ENCODE results near the gene MYCBP2. TPM values are rescaled to one million over a fixed set of nuclear protein-coding genes. Genes with fewer than 3 reads are reported as not detected.
"Not testable (repeated sequence)": the region's sequence is repeated elsewhere in the genome, so short reads cannot be mapped to it uniquely, and the experiment has no call there.

MYCBP2 gene
- total RNA-seq, 1 donor from 2014 or later, result 74.3 TPM

GRCh38 chr13:77008337-77008736 lies 318.6 kb downstream of the MYCBP2 start:
- intact Hi-C loops (cut with micrococcal nuclease), result loop anchor here (2.0 to 5.0 kb wide), 3 partner anchors 16 to 319 kb away; partner anchors contain the start of genes CLN5 and MYCBP2
- not testable (repeated sequence) for DNase-seq (ENCODE audit: low spot score)

GRCh38 chr13:77002590-77003190 lies 324.2 kb downstream of the MYCBP2 start:
- Mint-ChIP-seq H3K4me1 (ENCODE audit: low read depth) (peaks cover 13% of the 10 kb centered on the region), H3K9me3 (no peaks in the 10 kb centered on the region), H3K27ac (no peak overlapping the region), H3K4me3 (ENCODE audit: low read depth) (no peak overlapping the region), H3K27me3 (ENCODE audit: low read depth) (no peaks in the 10 kb centered on the region), H3K36me3 (ENCODE audit: low read depth) (peaks cover 59% of the 10 kb centered on the region)
- intact Hi-C loops (cut with micrococcal nuclease), result no loop called here
- no peak for DNase-seq (ENCODE audit: low spot score)

More at GRCh38 chr13:77008337-77008736, 318.6 kb downstream of the MYCBP2 start:
- H3K4me3 Mint-ChIP-seq (ENCODE audit: low read depth); H3K27me3 Mint-ChIP-seq (ENCODE audit: low read depth); H3K9me3 Mint-ChIP-seq: not testable (repeated sequence)
- Mint-ChIP-seq H3K27ac (peak overlapping the region; percentile 57), H3K36me3 (ENCODE audit: low read depth) (peaks cover 64% of the 10 kb centered on the region), H3K4me1 (ENCODE audit: low read depth) (peaks cover 21% of the 10 kb centered on the region)

GRCh38 chr13:77001963-77002587 lies 324.8 kb downstream of the MYCBP2 start:
- Mint-ChIP-seq H3K9me3 (no peaks in the 10 kb centered on the region), H3K36me3 (ENCODE audit: low read depth) (peaks cover 59% of the 10 kb centered on the region), H3K27me3 (ENCODE audit: low read depth) (no peaks in the 10 kb centered on the region), H3K4me3 (ENCODE audit: low read depth) (no peak overlapping the region), H3K27ac (no peak overlapping the region), H3K4me1 (ENCODE audit: low read depth) (peaks cover 11% of the 10 kb centered on the region)
- intact Hi-C loops (cut with micrococcal nuclease), result no loop called here
- no peak for DNase-seq (ENCODE audit: low spot score)

GRCh38 chr13:77001540-77001939 lies 325.4 kb downstream of the MYCBP2 start:
- Mint-ChIP-seq H3K9me3 (no peaks in the 10 kb centered on the region), H3K4me1 (ENCODE audit: low read depth) (peaks cover 13% of the 10 kb centered on the region), H3K36me3 (ENCODE audit: low read depth) (peaks cover 63% of the 10 kb centered on the region), H3K27me3 (ENCODE audit: low read depth) (no peaks in the 10 kb centered on the region), H3K4me3 (ENCODE audit: low read depth) (no peak overlapping the region), H3K27ac (peak overlapping the region; percentile 3)
- DNase-seq (ENCODE audit: low spot score), result no peak
- intact Hi-C loops (cut with micrococcal nuclease), result no loop called here

- Mint-ChIP-seq H3K27me3 (ENCODE audit: low read depth) (no peaks in the 10 kb centered on the region), H3K36me3 (ENCODE audit: low read depth) (peaks cover 69% of the 10 kb centered on the region)
Observed at GRCh38 chr13:77000475-77000874, 326.4 kb downstream of the MYCBP2 start.

More at GRCh38 chr13:77000475-77000874, 326.4 kb downstream of the MYCBP2 start:
- peaks cover 15% of the 10 kb centered on the region for H3K4me1 Mint-ChIP-seq (ENCODE audit: low read depth)
- no peak overlapping the region for H3K27ac Mint-ChIP-seq
- intact Hi-C loops (cut with micrococcal nuclease), result no loop called here
- no peaks in the 10 kb centered on the region for H3K9me3 Mint-ChIP-seq
- no peak for DNase-seq (ENCODE audit: low spot score)
- H3K4me3 Mint-ChIP-seq (ENCODE audit: low read depth), result no peak overlapping the region

Other genes starting within 250 kb of the MYCBP2 start
- not detected in 2 replicates for gene SCEL, start 208.6 kb upstream of the MYCBP2 start, total RNA-seq